ENCODE measurements around the gene OLFML1.

DNA sequence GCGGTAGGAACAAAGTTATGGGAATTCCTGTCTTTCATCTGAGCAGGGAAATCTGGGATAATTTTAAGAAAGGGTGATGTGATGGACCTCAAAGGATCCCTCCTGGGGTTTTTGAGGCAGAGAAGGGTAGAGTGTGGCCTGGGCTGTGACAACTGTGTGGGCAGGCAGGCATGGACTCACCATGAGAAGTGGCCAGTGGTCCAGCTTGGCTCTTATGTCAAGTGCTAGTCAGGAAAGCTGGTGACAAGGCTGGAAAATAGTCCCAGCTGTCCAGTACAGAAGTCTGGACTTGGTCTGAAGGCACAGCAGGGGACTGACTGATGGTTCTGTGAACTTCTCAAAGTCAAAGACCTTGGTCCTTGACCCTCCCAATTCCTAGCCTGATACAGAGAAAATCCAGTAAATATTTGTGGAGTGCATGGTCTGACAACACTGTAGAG lies 30.2 kb downstream of the OLFML1 start:
- no peak for TF ChIP-seq POLR2A (IDR thresholded peaks at IDR 0.05)
- TF ChIP-seq, protein P1, sequence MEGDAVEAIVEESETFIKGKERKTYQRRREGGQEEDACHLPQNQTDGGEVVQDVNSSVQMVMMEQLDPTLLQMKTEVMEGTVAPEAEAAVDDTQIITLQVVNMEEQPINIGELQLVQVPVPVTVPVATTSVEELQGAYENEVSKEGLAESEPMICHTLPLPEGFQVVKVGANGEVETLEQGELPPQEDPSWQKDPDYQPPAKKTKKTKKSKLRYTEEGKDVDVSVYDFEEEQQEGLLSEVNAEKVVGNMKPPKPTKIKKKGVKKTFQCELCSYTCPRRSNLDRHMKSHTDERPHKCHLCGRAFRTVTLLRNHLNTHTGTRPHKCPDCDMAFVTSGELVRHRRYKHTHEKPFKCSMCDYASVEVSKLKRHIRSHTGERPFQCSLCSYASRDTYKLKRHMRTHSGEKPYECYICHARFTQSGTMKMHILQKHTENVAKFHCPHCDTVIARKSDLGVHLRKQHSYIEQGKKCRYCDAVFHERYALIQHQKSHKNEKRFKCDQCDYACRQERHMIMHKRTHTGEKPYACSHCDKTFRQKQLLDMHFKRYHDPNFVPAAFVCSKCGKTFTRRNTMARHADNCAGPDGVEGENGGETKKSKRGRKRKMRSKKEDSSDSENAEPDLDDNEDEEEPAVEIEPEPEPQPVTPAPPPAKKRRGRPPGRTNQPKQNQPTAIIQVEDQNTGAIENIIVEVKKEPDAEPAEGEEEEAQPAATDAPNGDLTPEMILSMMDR (IDR thresholded peaks at IDR 0.05 in 4 of 5, conservative IDR thresholded peaks at IDR 0.05 in 1 of 5) = no peak

Data from gastrocnemius medialis (tissue), 4 donors.